NCI-H345 (cell line): ENCODE results near the gene RHOT2.

Experiments used
- DNase-seq: peaks from one replicate; lab custom pipeline; 2025; lab: John Stamatoyannopoulos, UW

The RHOT2 gene

DNA sequence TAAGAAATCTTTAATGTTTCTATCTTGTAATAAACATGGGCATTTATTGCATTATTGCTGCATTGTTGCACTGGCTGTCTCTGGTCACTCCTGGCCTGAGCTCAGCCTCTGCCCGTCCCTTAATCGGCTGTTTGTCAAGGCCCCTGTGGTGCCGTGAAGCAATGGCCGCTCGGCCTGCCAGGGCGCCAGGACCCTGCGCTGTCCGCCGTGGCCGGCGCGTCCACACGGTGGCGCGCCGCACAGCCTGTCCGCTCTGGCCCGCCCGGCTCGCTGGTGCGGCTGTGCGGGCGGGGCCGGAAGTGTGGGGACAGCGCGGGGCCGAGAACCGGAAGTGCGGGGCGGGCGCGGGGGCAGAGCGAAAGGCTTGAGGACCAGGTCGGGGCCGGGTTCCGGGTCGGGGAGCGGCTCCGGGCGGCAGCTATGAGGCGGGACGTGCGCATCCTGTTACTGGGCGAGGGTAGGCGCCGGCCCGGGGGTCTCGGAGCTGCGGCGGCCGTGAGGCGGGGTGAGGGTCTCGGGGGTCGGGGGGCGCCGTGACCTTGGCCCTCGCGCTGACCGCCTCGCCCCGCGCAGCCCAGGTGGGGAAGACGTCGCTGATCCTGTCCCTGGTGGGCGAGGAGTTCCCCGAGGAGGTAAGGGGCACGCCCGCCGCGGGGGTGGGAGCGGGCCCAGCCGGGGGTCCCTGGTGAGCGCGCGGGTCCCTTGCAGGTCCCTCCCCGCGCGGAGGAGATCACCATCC lies at the start of gene RHOT2:
Gene RHOT2 (plus strand): TSS at position 353 of the 739 bp plus-strand sequence. CDS start 68 bp downstream, at position 421.
- DNase-seq = peak; percentile 93

GRCh38 chr16:619476-620100 lies 48.3 kb upstream of the RHOT2 start:
- DNase-seq = no peak

DNA sequence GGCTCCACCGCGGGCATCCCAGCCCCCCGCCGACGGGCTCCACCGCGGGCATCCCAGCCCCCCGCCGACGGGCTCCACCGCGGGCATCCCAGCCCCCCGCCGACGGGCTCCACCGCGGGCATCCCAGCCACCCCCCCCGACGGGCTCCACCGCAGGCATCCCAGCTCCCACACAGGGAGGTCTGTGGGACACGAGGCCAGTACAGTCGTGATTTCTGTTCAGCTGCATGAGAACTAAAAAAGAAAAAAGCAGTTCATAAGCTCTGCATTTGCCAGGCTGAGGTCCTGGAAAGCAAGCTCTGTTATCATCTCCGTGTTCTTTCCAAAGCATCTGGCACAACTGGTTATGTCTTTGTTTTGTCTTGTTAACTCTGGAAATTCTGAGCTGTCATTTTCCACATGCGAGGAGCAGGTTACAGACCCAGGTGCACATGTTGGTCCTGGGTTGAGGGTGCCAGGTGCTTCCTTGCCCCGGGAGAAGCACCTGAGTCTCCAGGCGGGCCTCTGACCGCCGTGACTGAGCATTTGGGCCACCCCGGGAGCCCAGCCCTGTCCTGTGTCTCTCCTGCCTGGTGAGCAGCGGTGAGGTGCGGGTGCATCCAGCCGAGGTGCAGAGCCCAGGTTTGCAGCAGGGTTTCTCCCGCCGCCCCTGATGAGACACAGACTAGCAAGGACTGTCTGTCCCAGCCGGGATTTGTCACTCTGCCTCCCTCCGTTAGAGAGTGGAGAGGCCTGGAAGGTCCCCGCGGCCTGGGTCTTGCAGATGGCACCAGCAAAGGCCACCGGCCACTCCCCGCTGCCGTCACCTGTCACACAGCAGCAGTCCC lies 47.0 kb upstream of the RHOT2 start:
- no peak for DNase-seq

DNA sequence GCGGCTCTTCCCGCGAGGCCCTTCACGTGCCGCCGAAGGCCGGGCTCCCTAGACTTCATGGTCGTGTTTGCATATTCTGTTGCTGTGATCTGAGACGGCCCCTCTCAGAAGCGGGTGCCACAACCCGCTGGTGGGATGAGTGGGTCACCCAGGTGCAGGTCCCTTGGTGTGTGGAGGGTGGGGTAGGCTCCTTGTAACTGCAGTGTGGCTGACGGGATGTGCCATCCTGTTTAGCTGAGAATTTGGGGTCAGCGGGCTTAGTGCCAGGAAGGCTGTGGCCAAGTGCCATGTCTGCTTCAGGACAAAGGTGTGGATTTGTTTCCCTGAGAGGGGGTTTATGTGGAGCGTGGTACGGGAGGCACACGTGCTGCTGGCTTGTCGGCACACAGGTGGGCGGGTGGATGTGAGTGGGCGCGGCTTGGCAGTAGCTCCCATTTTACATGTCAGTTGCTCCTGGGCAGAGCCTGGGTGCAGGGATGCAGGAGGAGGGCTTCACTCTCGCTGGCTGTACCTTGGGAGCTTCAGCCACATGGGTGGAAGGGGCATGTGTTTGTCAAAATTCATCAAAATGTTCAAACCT lies 46.3 kb upstream of the RHOT2 start:
- no peak for DNase-seq

GRCh38 chr16:622920-623280 lies 45.0 kb upstream of the RHOT2 start:
- DNase-seq = no peak

- no peak for DNase-seq
Observed at GRCh38 chr16:624526-625070, 43.3 kb upstream of the RHOT2 start.

DNA sequence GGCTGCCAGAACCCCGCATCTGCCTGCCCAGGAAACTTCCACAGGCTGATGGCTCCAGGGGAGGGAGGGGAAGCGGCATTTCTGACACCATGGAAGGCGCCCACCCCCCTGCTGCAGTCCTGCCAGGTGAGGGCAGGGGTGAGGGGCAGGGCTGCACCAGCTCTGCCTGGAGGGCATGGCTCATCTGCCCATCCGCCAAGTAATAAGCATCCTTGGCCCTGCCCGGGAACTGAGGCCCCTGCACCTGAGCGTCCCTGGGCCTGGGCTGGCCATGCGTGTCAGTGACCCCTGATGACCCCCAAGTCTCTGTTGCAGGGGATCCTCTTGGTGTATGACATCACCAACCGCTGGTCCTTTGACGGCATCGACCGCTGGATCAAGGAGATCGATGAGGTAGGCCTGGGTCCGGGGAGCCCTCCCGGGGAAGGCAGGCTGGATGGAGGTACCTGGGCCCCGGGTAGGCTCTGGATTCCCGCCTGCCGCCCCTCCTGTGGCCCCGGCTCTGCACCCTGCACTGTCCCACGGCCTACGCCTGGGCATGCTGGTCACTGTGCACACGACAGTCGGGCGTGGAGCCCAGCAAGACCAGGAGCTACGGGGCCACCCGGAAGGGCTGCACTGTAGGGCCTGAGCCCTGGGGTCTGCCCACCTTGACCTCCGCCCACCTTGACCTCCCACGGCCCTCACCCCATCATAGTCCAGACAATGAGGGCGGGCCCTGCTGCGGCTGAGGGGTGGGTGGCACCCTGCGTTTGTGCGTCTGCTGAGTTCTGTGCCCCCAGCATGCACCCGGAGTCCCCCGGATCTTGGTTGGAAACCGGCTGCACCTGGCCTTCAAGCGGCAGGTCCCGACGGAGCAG lies 42.6 kb upstream of the RHOT2 start:
- no peak for DNase-seq

- DNase-seq = no peak
Observed at GRCh38 chr16:625977-626765, 41.8 kb upstream of the RHOT2 start.

DNA sequence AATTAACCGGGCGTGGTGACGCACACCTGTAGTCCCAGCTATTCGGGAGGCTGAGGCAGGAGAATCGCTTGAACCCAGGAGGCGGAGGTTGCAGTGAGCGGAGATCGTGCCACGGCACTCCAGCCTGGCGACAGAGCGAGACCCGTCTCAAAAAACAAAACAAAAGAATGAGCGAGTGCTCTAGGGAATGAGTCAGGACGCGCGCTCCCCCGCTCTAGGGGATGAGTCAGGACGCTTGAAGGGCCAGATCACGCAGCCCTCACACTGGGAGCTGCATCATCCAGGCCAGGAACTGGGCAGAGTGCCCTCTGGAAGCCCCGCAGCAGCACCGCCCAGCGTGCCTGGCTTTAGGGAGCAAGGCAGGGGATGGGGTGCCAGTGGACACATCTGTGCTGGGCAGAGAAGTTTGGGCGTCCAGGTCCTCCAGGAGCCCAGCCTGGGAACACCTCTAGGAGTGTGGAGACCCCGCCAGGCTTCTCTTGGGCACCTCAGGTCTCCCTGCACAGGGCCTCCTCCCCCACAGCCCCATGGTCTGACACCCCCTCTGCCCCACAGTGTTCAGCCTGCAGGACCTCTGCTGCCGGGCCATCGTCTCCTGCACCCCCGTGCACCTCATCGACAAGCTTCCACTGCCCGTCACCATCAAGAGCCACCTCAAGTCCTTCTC lies 41.0 kb upstream of the RHOT2 start:
- no peak for DNase-seq

DNA sequence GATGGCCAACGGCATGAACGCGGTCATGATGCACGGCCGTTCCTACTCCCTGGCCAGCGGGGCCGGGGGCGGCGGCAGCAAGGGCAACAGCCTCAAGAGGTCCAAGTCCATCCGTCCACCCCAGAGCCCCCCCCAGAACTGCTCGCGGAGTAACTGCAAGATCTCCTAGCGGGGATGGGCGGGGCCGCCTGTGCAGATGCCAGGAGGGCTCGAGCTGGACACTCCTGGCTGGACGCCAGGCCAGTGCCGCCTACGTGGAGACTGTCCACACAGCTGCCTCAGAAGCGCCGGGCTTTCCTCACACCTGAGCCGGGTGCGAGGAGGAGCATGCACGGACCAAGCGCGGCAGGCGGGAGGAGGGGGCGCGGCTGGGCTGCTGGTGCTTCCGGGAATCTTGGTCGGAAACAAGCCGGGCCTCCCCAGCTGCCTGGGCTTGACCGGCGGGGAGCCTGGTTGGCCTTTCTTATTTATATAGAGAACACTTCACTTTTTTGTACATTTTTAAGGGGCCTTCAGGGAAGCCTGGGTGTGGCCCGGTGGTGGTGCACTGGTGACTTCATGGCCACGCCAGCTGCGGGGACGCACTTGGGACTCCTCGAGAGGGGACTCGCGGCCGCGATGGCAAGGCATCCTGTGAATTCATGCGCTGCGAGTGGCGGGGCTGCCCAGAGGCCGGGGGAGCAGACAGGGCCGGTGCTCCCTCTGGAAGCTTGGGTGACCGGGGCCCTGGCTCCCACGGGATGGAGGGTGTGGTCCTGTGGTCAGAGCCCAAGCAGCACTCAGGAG lies 40.3 kb upstream of the RHOT2 start:
- no peak for DNase-seq

DNA sequence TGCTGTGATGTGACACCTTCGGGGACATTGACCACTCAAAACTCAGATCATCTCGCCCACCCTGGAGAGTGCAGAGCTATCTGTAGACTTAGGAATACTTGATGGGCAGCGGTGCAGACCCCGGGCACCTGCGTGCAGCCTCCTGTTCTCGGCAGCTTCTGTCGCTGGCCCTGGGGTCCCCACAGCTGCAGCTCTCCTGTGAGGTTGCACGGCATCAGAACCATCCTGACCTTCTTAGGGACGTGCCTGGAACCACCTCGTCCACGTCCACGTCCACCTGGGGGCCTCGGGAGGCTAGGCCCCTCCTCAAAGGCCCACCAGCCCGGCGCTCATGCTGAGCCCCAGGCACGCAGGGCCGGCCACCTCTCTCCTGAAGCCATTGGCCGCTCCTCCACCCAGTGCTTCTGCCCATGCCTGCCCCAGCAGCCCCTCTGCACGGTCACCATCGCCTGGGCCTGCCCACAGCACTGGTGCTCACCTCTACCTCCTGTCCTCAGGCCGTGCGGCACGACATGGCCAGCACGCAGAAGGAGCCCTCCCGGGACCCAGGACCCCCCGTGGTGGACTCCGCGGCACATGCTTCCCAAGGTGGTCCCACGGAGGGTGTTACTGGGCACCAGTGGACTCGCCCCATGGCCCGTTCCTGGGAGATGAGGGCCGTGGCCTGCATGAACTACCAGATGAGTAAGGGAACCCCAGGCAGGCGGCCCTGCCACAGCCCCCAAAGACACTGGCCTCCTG lies 39.4 kb upstream of the RHOT2 start:
- DNase-seq = no peak

- no peak for DNase-seq
Observed at GRCh38 chr16:629185-629832, 38.6 kb upstream of the RHOT2 start.

GRCh38 chr16:629833-630248 lies 38.1 kb upstream of the RHOT2 start:
- DNase-seq = no peak

- DNase-seq = no peak
Observed at GRCh38 chr16:630249-630814, 37.6 kb upstream of the RHOT2 start.

DNA sequence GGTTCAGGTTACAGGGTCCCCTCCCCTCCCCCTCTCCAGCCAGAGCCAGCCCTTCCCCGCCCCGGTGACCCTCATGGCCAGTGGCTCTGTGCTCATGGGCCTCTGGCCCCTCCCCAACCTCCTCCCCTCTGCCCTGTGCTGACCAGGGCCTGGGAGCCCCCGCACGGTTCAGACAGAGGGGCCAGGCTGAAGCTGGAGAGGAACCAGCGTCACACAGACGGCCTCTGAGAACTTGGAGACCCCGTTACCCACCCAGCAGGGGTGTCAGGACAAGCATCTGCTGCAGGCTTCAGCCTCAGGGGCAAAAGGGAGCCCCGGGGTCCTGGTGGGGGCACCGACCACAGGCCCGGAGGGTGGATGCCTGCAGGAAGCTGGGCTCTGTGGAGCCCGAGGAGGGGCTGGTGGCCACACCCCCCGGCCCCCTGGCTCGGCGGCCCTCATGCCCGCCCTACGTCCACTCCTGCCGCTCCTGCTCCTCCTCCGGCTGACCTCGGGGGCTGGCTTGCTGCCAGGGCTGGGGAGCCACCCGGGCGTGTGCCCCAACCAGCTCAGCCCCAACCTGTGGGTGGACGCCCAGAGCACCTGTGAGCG lies 37.0 kb upstream of the RHOT2 start, which contains the start of gene WFIKKN1:
Gene WFIKKN1 (plus strand): TSS at position 171 of the 591 bp plus-strand sequence. CDS start 269 bp downstream, at position 440.
- DNase-seq = no peak

DNA sequence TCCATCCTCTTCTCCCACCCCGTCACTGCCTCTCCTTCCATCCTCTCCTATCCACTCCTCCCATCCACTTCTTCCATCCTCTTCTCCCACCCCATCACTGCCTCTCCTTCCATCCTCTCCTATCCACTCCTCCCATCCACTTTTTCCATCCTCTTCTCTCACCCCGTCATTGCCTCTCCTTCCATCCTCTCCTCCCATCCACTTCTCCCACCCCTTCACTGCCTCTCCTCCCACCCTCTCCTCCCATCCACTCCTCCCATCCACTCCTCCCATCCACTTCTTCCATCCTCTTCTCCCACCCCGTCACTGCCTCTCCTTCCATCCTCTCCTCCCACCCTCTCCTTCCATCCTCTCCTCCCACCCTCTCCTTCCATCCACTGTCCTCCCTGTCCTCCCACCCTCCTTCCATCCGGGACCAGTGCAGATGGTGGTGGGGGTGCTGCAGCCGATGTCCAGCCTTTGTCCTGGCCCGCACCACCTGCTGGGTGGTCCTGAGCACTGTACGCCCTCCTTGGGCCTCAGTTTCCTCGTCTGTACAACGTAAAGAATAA lies 36.0 kb upstream of the RHOT2 start:
- DNase-seq = no peak
